ENCODE results near the gene NOTCH4.

The NOTCH4 gene

GRCh38 chr6:32181915-32182529, 41.8 kb downstream of the NOTCH4 start:
- DNase-seq (ENCODE audit: low read depth in 2 of 2), result no peak

DNA sequence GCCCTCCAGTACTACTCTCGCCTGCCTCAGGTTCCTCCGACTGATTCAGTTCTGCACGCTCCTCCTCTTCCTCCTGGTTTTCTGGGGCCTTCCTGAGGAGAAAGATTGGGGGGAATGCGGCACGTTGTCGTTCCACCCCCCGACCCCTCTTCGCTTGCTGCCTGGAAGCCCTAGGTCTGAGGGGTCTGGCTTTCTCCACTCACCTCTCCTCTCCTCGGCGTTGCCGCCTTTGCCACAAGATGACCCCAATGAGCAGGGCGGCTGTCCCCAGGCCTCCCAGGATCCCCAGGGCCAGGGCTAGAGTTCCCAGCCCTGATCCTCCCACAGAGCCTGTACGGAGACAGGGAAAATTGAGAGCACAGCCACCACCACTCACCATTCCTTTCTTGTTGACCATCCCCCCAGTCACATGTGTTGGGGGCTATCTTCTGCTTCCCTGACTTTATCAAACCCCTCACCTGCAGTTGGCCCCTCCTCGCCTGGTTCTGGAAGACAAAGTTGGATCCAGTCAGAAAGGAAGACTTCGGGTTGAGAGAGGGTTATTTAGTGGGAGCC, 42.6 kb downstream of the NOTCH4 start:
- DNase-seq (ENCODE audit: low read depth in 2 of 2), result no peak

GRCh38 chr6:32179766-32180405, 44.0 kb downstream of the NOTCH4 start:
- DNase-seq (ENCODE audit: low read depth in 2 of 2), result no peak

GRCh38 chr6:32178547-32179440, 45.1 kb downstream of the NOTCH4 start:
- DNase-seq (ENCODE audit: low read depth in 2 of 2), result no peak

DNA sequence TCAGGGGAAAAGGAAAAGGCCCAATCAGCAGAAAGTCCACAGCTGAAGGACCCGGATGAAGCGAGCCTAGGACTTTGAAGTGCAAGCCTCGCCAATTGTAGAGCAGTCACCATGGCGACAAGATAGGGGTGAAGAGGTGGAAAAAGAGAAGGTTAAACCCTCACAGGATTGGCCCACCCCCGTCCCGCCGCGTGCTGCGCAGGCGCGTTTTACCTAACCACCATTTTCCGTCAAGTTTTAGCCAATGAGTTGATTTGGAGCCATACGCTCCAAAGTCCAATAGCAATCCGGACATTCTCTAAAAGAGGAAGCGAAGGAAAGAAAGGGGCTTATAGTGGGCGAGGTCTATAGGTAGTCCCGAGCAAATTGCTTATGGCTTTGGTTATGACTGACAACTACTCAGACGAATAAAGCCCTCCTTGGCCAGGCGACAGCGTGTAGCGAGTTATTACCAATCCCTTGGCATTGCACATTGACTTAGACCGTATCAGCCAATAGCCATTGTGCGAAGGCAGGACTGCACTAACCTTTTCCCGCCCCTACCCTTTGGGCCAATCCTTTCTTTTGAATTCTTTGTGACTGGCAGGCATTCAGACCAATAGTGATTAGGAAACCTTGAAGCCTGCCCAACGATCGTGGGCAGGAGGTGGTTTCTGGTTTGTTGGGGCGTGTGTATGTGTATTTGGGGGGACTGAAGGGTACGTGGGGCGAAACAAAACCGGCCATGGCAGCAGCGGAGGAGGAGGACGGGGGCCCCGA, 45.9 kb downstream of the NOTCH4 start, which contains the start of gene RNF5:
TSS of gene RNF5 (plus strand) at position 618 of the 759 bp plus-strand sequence. CDS start at position 725, 107 bp downstream.
- peak; percentile 86 to 89 for DNase-seq (ENCODE audit: low read depth in 2 of 2)

GRCh38 chr6:32177183-32177787, 46.6 kb downstream of the NOTCH4 start:
- DNase-seq (ENCODE audit: low read depth in 2 of 2), result no peak

GRCh38 chr6:32176476-32177182, 47.2 kb downstream of the NOTCH4 start:
- DNase-seq (ENCODE audit: low read depth in 2 of 2), result no peak

DNA sequence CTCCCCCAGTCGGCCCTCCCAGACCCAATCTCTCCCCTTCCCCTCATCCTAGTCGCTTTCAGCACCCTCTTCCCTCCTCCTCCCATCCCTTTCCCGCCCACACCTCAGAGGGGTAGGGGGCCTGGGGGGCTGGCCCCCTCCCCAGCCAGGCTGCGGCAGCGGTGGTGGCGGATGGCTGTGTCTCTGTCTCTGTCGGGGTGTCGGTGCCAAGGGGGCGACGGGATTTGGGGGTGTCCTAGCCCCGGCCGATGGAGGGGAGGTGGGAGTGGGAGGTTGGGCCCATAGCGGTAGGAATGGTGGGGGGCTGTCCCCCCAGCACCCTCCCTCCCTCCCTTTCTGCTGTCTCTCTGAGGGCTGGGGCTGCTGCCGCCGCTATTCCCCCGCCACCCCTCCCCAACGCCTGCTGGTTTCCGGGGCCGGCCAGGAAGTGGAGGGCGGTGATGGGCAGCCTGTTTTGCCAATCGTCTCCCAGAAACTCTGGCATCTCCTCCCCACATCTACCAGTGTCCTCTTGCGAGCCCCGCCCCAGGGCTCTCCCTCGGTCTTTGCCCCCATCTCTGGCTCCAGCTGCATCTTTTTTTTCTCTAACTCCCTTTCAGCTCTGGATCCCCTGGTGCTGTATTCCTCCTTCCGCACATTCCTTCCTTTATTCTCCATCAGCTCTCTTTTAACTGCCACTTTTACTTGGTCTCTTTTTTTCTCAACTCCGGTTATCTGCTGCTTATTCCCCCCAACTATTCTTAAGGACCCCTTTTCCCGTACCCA, 48.0 kb downstream of the NOTCH4 start, which contains the start of gene AGPAT1:
TSS of gene AGPAT1 (minus strand) at position 374 of the 765 bp plus-strand sequence. CDS start 4,588 bp downstream, outside the sequence.
- DNase-seq (ENCODE audit: low read depth in 2 of 2), result peak; percentile 91 to 92

DNA sequence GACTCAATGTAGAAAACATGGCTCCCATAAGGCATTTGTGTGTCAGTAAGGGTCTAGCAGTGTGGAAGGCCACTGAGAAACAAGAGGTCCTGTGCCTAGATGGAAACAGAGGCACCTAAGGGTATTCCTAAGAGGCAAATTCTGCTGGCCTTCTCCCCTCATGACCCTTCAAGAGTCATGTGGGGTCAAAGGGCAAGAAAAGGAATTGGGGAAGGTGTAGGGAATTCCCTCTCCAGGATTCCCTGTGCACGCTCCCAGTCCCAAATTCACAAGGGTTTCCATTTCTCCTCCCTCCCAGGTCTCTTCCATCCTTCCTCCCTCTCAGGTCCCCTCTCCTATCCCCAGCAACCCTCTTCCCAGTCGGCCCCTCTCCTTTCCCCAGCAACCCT, 48.6 kb downstream of the NOTCH4 start:
- no peak for DNase-seq (ENCODE audit: low read depth in 2 of 2)

DNA sequence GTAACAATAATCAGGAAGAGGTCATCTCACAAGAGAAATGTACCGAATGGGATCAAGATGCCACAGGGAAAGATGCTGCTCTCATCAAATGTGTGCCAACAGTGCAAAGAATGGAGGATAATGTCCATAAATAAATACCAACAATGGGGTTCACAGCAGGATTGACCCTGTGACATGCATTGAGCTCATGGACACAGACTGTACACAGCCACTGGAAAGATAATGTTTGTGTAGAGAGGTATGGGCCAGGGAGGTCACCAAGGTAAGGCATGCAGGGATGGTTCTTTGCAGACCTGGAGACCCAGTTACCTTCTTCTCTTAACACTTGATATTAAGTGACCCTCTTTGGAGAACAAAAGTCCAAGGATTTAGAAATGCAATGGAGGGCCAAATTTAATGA, 49.5 kb downstream of the NOTCH4 start:
- DNase-seq (ENCODE audit: low read depth in 2 of 2), result no peak

- DNase-seq (ENCODE audit: low read depth in 2 of 2), result no peak
These were observed 50.7 kb downstream of the NOTCH4 start for GRCh38 chr6:32173051-32173727.

- no peak for DNase-seq (ENCODE audit: low read depth in 2 of 2)
These were observed 52.6 kb downstream of the NOTCH4 start for GRCh38 chr6:32171234-32171633.

DNA sequence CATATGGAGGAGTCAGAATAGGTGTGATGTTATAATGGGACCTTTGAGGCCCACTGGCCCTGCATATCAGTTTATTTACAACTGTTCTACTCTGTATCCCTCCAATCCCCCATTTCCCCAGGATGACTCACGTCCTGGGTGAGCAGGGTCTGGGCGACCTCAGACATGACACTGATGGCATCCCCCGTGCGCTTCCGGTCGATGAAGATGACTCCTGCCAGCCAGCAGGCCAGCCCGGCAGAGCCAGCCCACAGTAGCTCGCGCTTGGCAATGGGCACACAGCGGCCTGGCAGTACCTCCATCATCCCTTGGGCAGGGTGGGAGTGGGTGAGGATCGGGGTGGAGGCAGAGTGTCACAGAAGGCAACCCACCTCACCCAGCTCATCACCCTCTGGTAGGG, 53.6 kb downstream of the NOTCH4 start:
- DNase-seq (ENCODE audit: low read depth in 2 of 2), result no peak

DNA sequence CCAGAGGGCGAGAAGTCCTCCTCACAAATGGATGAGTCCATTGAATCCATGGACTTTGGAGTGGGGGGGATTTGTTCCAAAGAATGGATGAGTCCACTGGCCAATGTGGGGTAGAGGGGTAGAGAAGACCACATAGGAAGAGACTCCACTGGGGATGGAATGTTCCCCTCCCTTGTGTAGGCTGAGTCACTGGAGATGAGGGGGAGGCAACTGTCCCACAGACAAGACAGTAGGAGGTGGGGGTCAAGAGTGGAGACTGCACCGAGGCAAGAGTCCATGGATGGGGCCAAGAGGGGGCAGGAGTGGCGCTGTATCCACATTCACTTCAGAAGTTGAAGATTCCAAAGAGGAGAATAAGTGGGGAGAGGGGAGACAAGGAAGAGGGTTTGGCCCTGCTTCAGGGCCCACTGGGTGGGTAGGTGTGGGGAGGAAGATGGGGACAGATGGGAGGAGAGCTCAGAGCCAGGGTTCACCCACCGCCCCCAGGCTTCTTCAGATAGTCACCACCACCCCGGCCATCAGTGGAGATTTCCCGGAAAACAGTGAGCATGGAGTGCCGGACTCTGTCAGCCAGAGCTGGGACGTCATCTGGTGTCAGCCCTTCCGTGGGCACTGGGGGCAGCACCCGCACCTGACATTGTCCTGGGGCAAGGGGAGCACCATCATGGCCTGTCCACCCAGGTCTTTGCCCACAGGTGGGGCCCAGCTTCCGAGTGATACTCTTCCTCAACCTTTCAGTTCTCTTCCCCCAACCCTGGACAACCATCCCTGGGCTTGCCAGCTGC, 54.9 kb downstream of the NOTCH4 start:
- no peak for DNase-seq (ENCODE audit: low read depth in 2 of 2)

GRCh38 chr6:32168350-32168749, 55.5 kb downstream of the NOTCH4 start:
- no peak for DNase-seq (ENCODE audit: low read depth in 2 of 2)

GRCh38 chr6:32167761-32168262, 56.1 kb downstream of the NOTCH4 start:
- DNase-seq (ENCODE audit: low read depth in 2 of 2), result no peak

- DNase-seq (ENCODE audit: low read depth in 2 of 2), result no peak
These were observed 56.6 kb downstream of the NOTCH4 start for GRCh38 chr6:32167154-32167760.
